Mucosa of descending colon (tissue), 3 donors: ENCODE data around the gene MX2. TPM values are rescaled to one million over a fixed set of nuclear protein-coding genes. Genes with fewer than 3 reads are reported as not detected.

Experiments
- ATAC-seq: fragments of 200-7000 bp; cut with Tn5 transposase; one replicate; pipeline ENCODE4 v1.9.1; 2020; ENCODE audit warnings: mild to moderate bottlenecking, moderate library complexity
- DNase-seq, 3 donors: peaks; one replicate each; pipeline ENCODE4 v3.0.0-alpha.2; 2020
- H3K36me3 ChIP-seq: fragments of 200-600 bp; one replicate; pipeline ENCODE4 v1.8.0; 2021; ENCODE audit warnings: low read depth, mild to moderate bottlenecking
- H3K4me1 ChIP-seq: fragments of 200-600 bp; one replicate; pipeline ENCODE4 v1.8.0; 2021; ENCODE audit warnings: low read depth, mild to moderate bottlenecking
- H3K4me3 ChIP-seq: fragments of 200-600 bp; one replicate; pipeline ENCODE4 v1.8.0; 2021; ENCODE audit warnings: mild to moderate bottlenecking
- H3K9me3 ChIP-seq: fragments of 200-600 bp; one replicate; pipeline ENCODE4 v1.8.0; 2021; ENCODE audit warnings: mild to moderate bottlenecking
- intact Hi-C, 2 donors: fragments of 100-400 bp; cut with DNase I in 1 of 2; cut with micrococcal nuclease in 1 of 2; formaldehyde crosslinking; loops; one replicate each; pipeline versions ENCODE4 v1.11.0 to v1.11.1; 2022; cut with DNase I, micrococcal nuclease
- total RNA-seq, 3 donors: library from RNA; stranded (reverse); fragmentation: NEBNext Ultra II Directional in 2 of 3; extraction: Animal tissue kit (Norgen Biotek cat#: 25700) in 2 of 3; gene quantifications; one replicate each; pipeline versions ENCODE4 v1.2.1 to v1.2.4, GENCODE V29; 2021 to 2023
- TF ChIP-seq, protein P1 (sequence below): fragments of 200-600 bp; IDR thresholded peaks from one replicate; pipeline ENCODE4 v1.8.0; 2022; ENCODE audit warnings: antibody characterized with exemption, mild to moderate bottlenecking
- donor health status: DM: no; HTN: no; CAD: no; lungs with moderate emphysema.
- donor health status: DM: no; HTN: no; CAD: no.
- donor health status: DM: no; HTN: yes; CAD: no.

MX2 gene
- total RNA-seq, 3 donors from 2014 or later, result 2.5 to 9.2 (median 6.3) TPM

DNA sequence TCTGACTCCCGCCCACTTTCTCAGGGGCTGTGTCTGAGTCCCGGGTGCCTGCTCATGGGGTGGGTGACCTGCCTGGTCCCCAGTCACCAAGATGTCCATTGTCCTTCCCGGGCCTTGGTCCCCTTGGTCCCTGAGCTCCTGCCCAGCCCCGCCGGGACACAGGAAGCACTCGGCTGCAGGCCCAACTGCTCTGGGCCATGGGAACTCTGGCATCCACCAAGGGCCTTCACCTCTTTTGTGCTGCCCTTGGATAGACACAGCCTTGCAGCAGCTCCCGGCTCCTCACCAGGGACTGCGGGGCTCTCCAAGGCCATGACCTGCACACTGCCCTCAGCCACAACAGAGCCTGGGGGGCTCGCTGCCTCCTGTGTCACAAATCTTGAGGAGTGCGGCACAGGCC, 42.1 kb downstream of the MX2 start:
- no peak for ATAC-seq
- H3K4me3 ChIP-seq, result no peak overlapping the region
- no peak for DNase-seq
- H3K9me3 ChIP-seq, result no peaks in the 10 kb centered on the region
- TF ChIP-seq, protein P1, sequence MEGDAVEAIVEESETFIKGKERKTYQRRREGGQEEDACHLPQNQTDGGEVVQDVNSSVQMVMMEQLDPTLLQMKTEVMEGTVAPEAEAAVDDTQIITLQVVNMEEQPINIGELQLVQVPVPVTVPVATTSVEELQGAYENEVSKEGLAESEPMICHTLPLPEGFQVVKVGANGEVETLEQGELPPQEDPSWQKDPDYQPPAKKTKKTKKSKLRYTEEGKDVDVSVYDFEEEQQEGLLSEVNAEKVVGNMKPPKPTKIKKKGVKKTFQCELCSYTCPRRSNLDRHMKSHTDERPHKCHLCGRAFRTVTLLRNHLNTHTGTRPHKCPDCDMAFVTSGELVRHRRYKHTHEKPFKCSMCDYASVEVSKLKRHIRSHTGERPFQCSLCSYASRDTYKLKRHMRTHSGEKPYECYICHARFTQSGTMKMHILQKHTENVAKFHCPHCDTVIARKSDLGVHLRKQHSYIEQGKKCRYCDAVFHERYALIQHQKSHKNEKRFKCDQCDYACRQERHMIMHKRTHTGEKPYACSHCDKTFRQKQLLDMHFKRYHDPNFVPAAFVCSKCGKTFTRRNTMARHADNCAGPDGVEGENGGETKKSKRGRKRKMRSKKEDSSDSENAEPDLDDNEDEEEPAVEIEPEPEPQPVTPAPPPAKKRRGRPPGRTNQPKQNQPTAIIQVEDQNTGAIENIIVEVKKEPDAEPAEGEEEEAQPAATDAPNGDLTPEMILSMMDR, result no peak
- H3K36me3 ChIP-seq, result no peaks in the 10 kb centered on the region
- intact Hi-C loops, result no loop called here
- no peaks in the 10 kb centered on the region for H3K4me1 ChIP-seq

DNA sequence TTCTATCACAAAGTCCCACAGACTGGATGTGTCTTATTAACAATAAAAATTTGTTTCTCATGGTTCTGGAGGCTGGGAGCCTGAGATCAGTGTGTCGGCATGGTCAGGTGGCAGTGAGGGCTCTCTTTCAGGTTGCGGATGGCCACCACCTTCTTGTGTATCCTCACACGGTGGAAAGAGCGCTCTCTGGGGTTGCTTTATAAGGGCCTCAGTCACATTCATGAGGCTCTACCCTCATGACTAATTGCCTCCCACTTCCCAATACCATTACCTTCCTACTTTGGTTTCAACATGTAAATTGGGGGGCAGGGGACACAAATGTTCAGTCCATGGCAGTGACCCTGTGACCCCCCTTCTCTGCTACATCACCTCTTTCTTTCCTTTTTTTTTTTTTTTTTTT, 43.5 kb downstream of the MX2 start:
- intact Hi-C loops, result no loop called here
- Histone ChIP-seq H3K4me1 (no peaks in the 10 kb centered on the region), H3K36me3 (no peaks in the 10 kb centered on the region), H3K4me3 (no peak overlapping the region), H3K9me3 (no peaks in the 10 kb centered on the region)
- TF ChIP-seq, protein P1, result no peak
- no peak for ATAC-seq
- DNase-seq, result no peak

DNA sequence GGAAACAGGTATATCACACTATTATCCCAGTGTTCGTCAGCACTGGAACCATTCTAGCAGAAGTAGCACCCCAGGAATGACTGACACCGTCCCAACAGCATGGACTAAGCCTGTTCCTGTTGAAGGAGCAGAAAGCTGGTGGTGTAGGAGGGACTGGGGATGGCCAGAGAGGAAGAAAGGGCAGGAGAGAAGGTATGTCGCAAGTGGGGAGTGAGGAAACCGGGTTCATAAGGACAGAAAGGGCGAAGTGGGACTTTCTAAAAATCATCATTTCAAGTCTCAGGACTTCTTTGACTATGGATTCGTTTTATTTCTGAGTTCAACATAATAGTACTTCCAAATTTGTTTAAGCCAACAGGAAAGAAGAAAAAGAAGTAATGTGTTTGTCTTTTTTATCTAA, 44.5 kb downstream of the MX2 start:
- Histone ChIP-seq H3K4me1 (no peaks in the 10 kb centered on the region), H3K4me3 (no peak overlapping the region), H3K36me3 (no peaks in the 10 kb centered on the region), H3K9me3 (no peaks in the 10 kb centered on the region)
- intact Hi-C loops, result no loop called here
- ATAC-seq (no peak), DNase-seq (no peak)
- TF ChIP-seq, protein P1, result no peak

DNA sequence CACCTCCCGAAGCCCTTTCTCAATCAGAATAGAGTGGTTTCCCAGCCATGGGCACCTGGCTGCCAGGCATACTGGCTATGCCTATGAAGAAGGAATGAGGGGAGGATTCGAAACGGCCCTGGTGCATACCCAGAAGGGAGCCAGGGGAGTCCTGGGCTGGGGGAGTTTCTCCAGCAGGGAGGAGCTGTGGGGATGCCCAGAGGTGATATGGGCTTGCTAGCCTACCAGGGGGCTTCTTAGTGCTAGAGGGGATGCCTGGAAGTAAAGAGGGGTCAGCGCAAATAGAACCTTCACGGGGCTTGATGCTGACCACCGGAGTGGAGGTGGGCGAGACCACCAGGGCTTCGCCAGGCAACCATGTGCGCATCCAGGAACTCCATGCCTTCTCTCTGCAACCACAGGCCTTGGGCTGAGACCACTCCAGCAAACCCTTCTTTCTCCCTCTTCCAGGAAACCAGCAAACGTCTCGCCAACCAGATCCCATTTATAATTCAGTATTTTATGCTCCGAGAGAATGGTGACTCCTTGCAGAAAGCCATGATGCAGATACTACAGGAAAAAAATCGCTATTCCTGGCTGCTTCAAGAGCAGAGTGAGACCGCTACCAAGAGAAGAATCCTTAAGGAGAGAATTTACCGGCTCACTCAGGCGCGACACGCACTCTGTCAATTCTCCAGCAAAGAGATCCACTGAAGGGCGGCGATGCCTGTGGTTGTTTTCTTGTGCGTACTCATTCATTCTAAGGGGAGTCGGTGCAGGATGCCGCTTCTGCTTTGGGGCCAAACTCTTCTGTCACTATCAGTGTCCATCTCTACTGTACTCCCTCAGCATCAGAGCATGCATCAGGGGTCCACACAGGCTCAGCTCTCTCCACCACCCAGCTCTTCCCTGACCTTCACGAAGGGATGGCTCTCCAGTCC, 46.0 kb downstream of the MX2 start:
- no peaks in the 10 kb centered on the region for H3K9me3 ChIP-seq
- ATAC-seq (no peak), DNase-seq (no peak)
- H3K4me1 ChIP-seq, result no peaks in the 10 kb centered on the region
- H3K36me3 ChIP-seq, result no peaks in the 10 kb centered on the region
- TF ChIP-seq, protein P1, result no peak
- intact Hi-C loops, result no loop called here
- no peak overlapping the region for H3K4me3 ChIP-seq

DNA sequence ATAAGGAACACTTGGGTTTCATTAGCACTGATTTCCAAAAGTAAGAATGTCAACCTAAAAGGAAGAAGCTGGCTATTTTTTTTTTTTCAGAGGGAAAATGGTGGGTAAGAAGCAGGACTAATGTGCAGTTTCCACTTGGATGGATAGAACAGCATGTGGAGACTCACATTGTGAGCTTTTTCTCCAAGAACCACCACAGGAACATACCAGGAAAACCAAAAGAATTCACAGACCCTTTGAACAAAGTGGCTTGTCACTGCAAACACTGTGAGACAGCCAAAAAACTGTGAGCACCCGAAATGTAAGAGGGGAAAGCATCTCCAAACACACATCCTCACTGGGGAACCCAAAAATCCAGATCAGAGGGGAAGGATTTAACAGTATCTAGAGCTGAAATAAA, 48.5 kb downstream of the MX2 start:
- DNase-seq (no peak), ATAC-seq (no peak)
- TF ChIP-seq, protein P1, result no peak
- no peak overlapping the region for H3K4me3 ChIP-seq
- H3K36me3 ChIP-seq, result no peaks in the 10 kb centered on the region
- intact Hi-C loops, result no loop called here
- H3K9me3 ChIP-seq, result no peaks in the 10 kb centered on the region
- H3K4me1 ChIP-seq, result no peaks in the 10 kb centered on the region
